Fibroblast of upper back skin (primary cell): ENCODE measurements around the gene LONRF2.

Source experiments
- DNase-seq: peaks from one replicate; pipeline ENCODE4 v3.0.0-alpha.2; 2013

LONRF2 gene

DNA sequence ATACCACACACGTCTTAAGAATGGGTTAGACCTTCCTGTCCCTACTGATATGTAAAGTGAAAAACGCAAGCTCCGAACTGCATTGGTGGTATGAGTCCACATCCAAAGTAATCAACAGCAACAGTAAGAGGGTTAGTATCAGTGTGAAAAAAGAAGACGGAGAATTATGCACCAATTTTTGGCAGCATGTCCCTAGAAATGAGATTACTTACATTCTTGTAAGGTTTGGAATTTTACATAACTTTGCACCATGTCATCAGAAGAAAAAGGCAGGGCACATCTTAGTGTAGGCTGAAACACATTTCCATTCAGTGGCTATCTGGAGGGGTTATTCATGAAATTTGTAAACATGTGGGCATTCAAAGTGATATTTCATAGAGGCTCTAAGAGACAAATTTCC lies 88.2 kb downstream of the LONRF2 start:
- DNase-seq = peak; percentile 74

DNA sequence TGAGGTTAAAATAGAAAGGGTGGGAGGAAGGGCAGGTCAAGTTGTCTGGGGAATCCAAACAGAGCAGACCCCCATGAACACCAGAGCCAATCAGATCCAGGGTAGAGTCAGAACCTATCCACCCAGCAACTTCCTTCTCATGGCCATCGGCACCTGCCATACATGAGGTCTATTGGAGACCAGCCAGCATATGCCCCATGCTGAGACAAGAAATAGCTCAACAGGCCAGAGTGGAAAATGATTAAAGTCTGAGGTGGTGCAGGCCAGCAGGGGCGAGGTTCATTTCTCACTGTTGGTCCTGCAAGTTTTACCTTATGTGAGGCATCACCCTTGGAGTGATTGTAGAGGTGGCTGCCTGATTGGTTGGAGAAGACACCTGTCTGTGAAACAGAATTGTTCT lies 89.2 kb downstream of the LONRF2 start:
- no peak for DNase-seq

DNA sequence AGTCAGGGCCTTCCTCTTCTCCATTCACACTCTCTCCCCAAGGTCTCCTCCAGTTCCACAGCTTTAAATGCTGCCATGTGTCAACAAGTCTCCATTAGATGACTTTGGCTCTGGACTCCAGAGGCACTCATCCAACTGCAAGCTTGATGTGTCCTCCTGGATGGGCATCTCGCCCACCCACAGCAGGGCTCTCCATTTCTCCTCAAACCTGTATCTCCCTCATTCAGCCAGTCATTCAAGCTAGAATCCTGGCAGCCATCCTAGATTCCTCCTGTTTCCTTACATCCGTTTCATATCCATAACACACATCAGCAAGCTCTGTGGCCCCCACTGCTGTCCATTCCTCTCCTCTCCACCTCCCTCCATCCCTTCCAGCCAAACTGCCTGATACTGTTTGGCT lies 91.5 kb downstream of the LONRF2 start:
- peak; percentile 88 for DNase-seq

DNA sequence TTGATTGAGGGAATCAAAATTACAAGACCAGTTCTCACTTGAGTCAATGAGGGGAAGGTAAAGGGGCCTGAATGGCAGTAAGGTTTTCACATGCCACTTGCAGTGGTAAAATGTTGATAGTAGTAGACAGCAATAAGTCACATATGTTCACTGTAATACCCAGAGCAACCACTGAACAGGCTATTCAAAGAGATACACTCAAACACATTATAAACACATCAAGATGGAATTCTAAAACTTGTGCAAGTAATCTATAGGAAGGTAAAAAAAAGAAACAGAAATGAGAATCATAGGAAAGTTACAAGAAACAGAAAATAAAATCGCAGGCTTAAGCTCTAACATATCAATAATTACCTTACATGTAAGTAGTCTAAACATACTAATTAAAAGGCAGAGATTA lies 93.3 kb downstream of the LONRF2 start:
- DNase-seq = no peak

DNA sequence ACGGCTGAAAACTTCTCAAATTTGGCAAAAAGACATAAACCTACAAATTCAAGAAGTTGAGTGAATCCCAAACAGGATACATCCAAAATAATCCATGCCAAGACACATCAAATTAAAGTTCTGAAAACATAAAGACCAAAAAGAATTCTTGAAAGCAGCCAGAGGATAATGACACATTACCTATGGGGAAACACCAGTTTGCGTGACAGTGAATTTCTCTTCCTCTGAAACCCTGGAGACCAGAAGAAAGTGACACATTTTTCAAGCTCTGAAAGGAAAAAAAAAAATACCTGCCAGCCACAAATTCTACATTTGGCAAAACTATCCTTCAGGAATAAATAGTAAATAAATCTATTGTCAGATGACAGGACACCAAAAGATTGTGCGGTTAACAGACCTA lies 93.9 kb downstream of the LONRF2 start:
- peak; percentile 25 for DNase-seq

DNA sequence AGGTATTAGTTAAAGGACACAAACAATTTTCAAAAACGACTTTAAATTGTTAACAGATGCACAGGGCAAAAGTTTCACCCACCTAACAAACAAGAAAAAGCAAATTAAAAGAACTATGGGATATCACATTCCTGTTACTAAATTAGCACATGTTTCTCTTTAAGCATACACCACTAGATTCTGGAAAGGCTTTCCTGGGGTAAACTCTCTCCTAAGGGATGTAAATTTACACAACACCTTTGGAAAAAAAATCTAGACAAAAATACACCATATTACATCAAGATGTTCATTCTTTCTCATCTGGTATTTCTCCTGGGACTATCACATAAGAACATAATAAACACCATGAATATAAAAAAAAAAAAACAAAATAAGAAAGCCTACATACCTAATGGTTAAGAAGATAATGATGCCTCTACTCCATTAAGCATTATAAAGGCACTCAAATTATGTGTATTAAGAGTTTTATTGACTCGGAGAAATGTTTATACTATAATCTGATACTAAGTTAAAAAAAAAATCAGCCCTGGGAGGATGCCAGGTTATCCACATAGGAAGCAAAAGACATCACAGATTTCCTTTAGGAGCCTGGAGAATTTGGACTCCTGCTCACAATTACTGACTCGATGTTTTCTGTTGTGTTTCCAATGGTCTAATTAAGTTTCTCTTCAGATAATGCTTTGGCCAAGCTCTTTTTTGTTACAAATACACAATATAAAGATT lies 97.2 kb downstream of the LONRF2 start:
- DNase-seq = no peak

DNA sequence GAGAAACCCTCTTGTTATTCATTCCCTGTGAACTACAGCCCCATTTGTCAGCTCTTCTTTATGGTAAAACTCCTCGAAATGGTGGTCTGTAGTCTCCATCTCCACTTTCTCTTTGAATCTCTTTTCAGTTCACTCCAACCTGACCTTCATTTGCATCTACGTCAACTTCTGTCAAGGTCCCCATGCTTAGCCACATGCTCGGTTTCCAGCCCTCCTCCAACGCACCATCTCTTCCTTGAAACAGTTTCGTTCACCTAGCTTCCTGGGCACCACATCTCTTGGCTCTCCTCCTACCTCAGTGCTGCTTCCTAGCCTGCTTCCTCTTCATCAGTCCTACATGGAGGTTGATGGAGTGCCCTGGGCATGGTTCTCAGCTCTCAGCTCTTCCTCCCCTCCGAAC lies 98.8 kb downstream of the LONRF2 start:
- DNase-seq = no peak
